GM13976 (cell line): ENCODE data around the gene TEFM.
A peak's percentile ranks its signal among the peaks of the same experiment; 100 is the strongest.

ENCODE experiments used
- DNase-seq: peaks from one replicate; pipeline ENCODE4 v3.0.0; 2012; ENCODE audit warnings: low spot score
- CTCF ChIP-seq: IDR thresholded peaks from 2 replicates; pipeline ENCODE4 v1.5.1; 2012; ENCODE audit warnings: borderline replicate concordance, mild to moderate bottlenecking; ENCODE audit not compliant: insufficient read depth; ENCODE audit errors: extremely low read depth, missing control alignments, control extremely low read depth
- in situ Hi-C: fragments of 300-500 bp; cut with MboI; formaldehyde crosslinking; loops from one replicate; pipeline ENCODE4 v1.12.0; 2022; ENCODE audit warnings: low sequenced_read_pairs, mixed read lengths, inconsistent platforms; ENCODE audit not compliant: unreplicated experiment

TEFM gene

GRCh38 chr17:30906101-30906911, at the start of gene TEFM:
TSS of gene TEFM (minus strand) at chr17:30906238. CDS start at chr17:30906198, 40 bp downstream.
- in situ Hi-C loops, result no loop called here

GRCh38 chr17:30954046-30954830, 48.2 kb upstream of the TEFM start:
- DNase-seq, result no peak
- no peak for TF ChIP-seq CTCF
- in situ Hi-C loops, result no loop called here

More at GRCh38 chr17:30906101-30906911, at the start of gene TEFM:
- TF ChIP-seq CTCF, result no peak
- DNase-seq, result peak; percentile 93

GRCh38 chr17:30952638-30953393, 46.8 kb upstream of the TEFM start:
- DNase-seq, result no peak
- in situ Hi-C loops, result no loop called here
- TF ChIP-seq CTCF, result no peak

GRCh38 chr17:30950669-30951399, 44.8 kb upstream of the TEFM start:
- in situ Hi-C loops, result no loop called here
- DNase-seq, result peak; percentile 5
- no peak for TF ChIP-seq CTCF

GRCh38 chr17:30950189-30950588, 44.2 kb upstream of the TEFM start:
- peak; percentile 8 for DNase-seq
- in situ Hi-C loops, result no loop called here
- TF ChIP-seq CTCF, result no peak
